ENCODE measurements around the gene PITX3.

DNA sequence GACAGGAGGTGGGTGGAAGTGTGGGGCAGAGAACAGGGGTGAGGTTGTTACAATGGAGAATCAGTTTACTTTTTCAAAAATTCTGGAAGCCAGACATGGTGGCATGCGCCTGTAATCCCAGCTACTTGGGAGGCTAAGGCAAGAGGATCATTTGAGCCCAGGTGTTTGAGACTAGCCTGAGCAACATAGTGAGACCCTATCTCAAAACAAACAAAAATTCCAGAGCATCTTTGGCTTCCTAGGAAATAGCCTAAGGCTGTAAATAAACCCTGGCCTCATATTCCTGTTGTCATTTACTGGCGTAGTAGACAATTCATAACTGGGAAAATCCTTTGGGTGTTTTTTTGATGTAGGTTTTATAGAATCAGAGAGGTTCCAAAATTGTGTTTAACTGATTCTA lies 48.0 kb upstream of the PITX3 start:
- TF ChIP-seq, protein P1, sequence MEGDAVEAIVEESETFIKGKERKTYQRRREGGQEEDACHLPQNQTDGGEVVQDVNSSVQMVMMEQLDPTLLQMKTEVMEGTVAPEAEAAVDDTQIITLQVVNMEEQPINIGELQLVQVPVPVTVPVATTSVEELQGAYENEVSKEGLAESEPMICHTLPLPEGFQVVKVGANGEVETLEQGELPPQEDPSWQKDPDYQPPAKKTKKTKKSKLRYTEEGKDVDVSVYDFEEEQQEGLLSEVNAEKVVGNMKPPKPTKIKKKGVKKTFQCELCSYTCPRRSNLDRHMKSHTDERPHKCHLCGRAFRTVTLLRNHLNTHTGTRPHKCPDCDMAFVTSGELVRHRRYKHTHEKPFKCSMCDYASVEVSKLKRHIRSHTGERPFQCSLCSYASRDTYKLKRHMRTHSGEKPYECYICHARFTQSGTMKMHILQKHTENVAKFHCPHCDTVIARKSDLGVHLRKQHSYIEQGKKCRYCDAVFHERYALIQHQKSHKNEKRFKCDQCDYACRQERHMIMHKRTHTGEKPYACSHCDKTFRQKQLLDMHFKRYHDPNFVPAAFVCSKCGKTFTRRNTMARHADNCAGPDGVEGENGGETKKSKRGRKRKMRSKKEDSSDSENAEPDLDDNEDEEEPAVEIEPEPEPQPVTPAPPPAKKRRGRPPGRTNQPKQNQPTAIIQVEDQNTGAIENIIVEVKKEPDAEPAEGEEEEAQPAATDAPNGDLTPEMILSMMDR (IDR thresholded peaks at IDR 0.05; ENCODE audit: low read depth, low read length) = no peak
- TF ChIP-seq POLR2A (IDR thresholded peaks at IDR 0.05; ENCODE audit: extremely low read depth, insufficient read length) (no peak), MYC (IDR thresholded peaks at IDR 0.05; ENCODE audit: low read depth, low read length) (no peak)
- TF ChIP-seq, protein P2, sequence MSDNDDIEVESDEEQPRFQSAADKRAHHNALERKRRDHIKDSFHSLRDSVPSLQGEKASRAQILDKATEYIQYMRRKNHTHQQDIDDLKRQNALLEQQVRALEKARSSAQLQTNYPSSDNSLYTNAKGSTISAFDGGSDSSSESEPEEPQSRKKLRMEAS (IDR thresholded peaks at IDR 0.05; ENCODE audit: low read depth, low read length) = no peak
